PC-9 (cell line): ENCODE results near the gene IRF8. TPM values are rescaled to one million over a fixed set of nuclear protein-coding genes. Genes with fewer than 3 reads are reported as not detected.
A peak's percentile ranks its signal among the peaks of the same experiment; 100 is the strongest.

Source experiments
- Bru-seq: library from RNA; stranded (reverse); fragments of 400-500 nt; gene quantifications from one replicate; lab custom pipeline; 2021; lab: Mats Ljungman, UMichigan
- BruChase-seq, 2 experiments: library from RNA; stranded (reverse); fragments of 400-500 nt; gene quantifications; one replicate each; lab custom pipeline; 2021; lab: Mats Ljungman, UMichigan
- BruUV-seq: library from RNA; stranded (reverse); fragments of 400-500 nt; replicated peaks from 2 replicates; lab custom pipeline; 2021; lab: Mats Ljungman, UMichigan
- CTCF ChIA-PET: fragments of 300-600 bp; sonication (Branson Sonifier 250); formaldehyde crosslinking; loops from one replicate; lab custom pipeline; 2022; ENCODE audit warnings: antibody characterized with exemption; lab: Charles Lee
- POLR2A ChIA-PET: fragments of 300-600 bp; sonication (Branson Sonifier 250); formaldehyde crosslinking; loops from one replicate; lab custom pipeline; 2022; ENCODE audit warnings: antibody characterized with exemption; ENCODE audit not compliant: unreplicated experiment; lab: Charles Lee
- DNase-seq, 2 experiments: peaks; one replicate each; pipeline versions ENCODE4 v3.0.0 to v3.0.0-alpha.2; 2015 to 2022; ENCODE audit warnings: mixed read lengths in 1 of 2
- H2AFZ ChIP-seq: fragments of 200-600 bp; sonication (generic); 2 replicates; pipeline ENCODE4 v1.8.1; 2017; ENCODE audit warnings: antibody characterized with exemption
- H3F3A ChIP-seq: fragments of 200-600 bp; sonication (generic); 2 replicates; pipeline ENCODE4 v1.8.1; 2017; ENCODE audit warnings: antibody characterized with exemption, mild to moderate bottlenecking, low read depth; ENCODE audit not compliant: insufficient read depth
- H3K27ac ChIP-seq: fragments of 200-600 bp; sonication (generic); 2 replicates; pipeline ENCODE4 v1.6.1; 2016; ENCODE audit warnings: mixed run types
- H3K27me3 ChIP-seq: fragments of 200-600 bp; sonication (generic); 2 replicates; pipeline ENCODE4 v1.6.1; 2016; ENCODE audit warnings: low read depth, mixed run types; ENCODE audit not compliant: insufficient read depth
- H3K36me3 ChIP-seq: fragments of 200-600 bp; sonication (generic); 2 replicates; pipeline ENCODE4 v1.6.1; 2016; ENCODE audit warnings: low read depth, mixed run types
- H3K4me1 ChIP-seq: fragments of 200-600 bp; sonication (generic); replicated peaks from 2 replicates; pipeline ENCODE4 v1.6.1; 2016; ENCODE audit warnings: mixed run types; ENCODE audit not compliant: insufficient read depth
- H3K4me2 ChIP-seq: fragments of 200-600 bp; sonication (generic); 2 replicates; pipeline ENCODE4 v1.6.1; 2017; ENCODE audit warnings: mixed run types
- H3K4me3 ChIP-seq: fragments of 200-600 bp; sonication (generic); 2 replicates; pipeline ENCODE4 v1.6.1; 2016; ENCODE audit warnings: mixed run types
- H3K79me2 ChIP-seq: fragments of 200-600 bp; sonication (generic); 2 replicates; pipeline ENCODE4 v1.6.1; 2017; ENCODE audit warnings: low read depth, mixed run types
- H3K9me2 ChIP-seq: fragments of 200-600 bp; sonication (generic); 2 replicates; pipeline ENCODE4 v1.8.1; 2017; ENCODE audit warnings: mild to moderate bottlenecking; ENCODE audit not compliant: insufficient read depth
- H3K9me3 ChIP-seq: fragments of 200-600 bp; sonication (generic); 2 replicates; pipeline ENCODE4 v1.8.1; 2016; ENCODE audit warnings: low read depth; ENCODE audit not compliant: insufficient read depth
- H4K20me1 ChIP-seq: fragments of 200-600 bp; sonication (generic); 2 replicates; pipeline ENCODE4 v1.8.1; 2017; ENCODE audit not compliant: insufficient read depth
- EZH2 ChIP-seq: fragments of 200-600 bp; sonication (generic); IDR thresholded peaks from 2 replicates; pipeline ENCODE4 v1.8.0; 2017; ENCODE audit warnings: antibody characterized with exemption, low read depth
- intact Hi-C: fragments of 100-400 bp; cut with micrococcal nuclease; formaldehyde crosslinking; loops from one replicate; pipeline ENCODE4 v1.10.0; 2022; ENCODE audit not compliant: unreplicated experiment
- long read RNA-seq: library from polyadenylated mRNA; stranded (forward); transcript quantifications from one replicate; pipeline ENCODE4 v2.0.0, GENCODE V29; 2022
- total RNA-seq: library from RNA; stranded (reverse); gene quantifications from 2 replicates; pipeline ENCODE4 v1.2.3, GENCODE V29; 2021
- TF ChIP-seq, protein P1 (sequence below): fragments of 200-600 bp; sonication (generic); conservative IDR thresholded peaks from 2 replicates; pipeline ENCODE4 v1.6.1; 2017; ENCODE audit warnings: mixed run types, antibody characterized with exemption, mild to moderate bottlenecking, moderate library complexity

The IRF8 gene, protein sequence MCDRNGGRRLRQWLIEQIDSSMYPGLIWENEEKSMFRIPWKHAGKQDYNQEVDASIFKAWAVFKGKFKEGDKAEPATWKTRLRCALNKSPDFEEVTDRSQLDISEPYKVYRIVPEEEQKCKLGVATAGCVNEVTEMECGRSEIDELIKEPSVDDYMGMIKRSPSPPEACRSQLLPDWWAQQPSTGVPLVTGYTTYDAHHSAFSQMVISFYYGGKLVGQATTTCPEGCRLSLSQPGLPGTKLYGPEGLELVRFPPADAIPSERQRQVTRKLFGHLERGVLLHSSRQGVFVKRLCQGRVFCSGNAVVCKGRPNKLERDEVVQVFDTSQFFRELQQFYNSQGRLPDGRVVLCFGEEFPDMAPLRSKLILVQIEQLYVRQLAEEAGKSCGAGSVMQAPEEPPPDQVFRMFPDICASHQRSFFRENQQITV
- total RNA-seq: not detected in 2 replicates
- Bru-seq, nascent RNA: percentile 8 among the genes with signal in this experiment
- BruChase-seq, experiment 1, labeled RNA remaining after a 2-hour chase: percentile 5 among the genes with signal in this experiment
- BruChase-seq, experiment 2, labeled RNA remaining after a 6-hour chase: percentile 16 among the genes with signal in this experiment
- long read RNA-seq: 0 reads

DNA sequence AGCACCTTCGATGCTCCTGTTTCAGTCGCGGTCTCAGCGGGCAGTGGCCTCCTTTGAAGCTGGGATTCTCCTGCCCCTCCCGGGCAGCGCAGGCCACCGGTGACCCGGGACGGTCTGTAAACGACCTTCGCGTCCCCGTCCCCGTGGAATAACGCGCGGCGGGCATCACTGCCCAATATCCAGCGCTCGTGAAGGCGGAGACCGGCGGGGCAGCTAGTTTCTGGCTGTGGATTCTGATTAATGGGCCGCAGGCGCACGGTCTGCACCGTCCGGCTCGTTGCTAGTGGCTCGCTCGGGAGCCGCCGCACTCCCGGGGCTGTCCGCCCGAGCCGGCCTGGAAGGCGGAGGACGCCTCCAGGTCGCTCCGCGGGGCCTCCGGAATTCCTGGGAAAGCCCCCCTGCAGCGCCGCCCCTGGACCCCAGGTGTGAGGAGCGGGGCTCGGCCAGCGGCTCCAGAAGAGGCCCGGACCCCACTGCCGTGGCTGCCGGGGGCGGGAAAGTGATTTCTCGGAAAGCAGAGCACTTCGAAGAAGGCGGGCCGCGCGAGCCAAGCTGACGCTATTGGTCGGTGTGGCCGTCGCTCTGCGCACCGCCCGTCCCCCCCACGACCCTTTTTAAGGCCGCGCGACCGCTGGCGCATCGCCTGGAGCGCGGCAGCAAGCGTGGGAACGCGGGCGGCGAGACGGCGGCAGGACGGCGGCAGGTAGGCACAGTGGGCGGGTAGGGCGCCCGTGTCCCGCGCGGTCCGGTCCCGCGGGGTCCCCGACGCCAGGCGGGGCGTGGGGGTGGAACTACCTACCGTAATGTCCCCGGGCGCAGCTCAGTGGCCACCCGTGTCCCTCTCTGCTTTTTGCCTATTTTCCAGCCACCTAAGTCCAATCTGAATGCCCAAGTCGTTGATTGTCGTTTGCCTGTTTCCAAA lies at the start of gene IRF8:
Gene IRF8 (plus strand): TSS at position 642 of the 922 bp plus-strand sequence. CDS start 3,854 bp downstream, outside the sequence.
- Histone ChIP-seq H3K36me3 (no peaks in the 10 kb centered on the region), H3K4me1 (no peaks in the 10 kb centered on the region), H3K27ac (no peak within 1 kb of the TSS), H3K9me3 (no peaks in the 10 kb centered on the region), H3K9me2 (no peaks in the 10 kb centered on the region), H3K4me2 (no peak within 1 kb of the TSS), H3K27me3 (peaks cover 92% of the 10 kb centered on the region), H2AFZ (no peak within 1 kb of the TSS), H4K20me1 (no peaks in the 10 kb centered on the region), H3F3A (no peaks in the 10 kb centered on the region), H3K79me2 (no peaks in the 10 kb centered on the region), H3K4me3 (no peak within 1 kb of the TSS)
- ChIA-PET CTCF (no interaction called here), POLR2A (interaction anchor here (0.5 to 0.7 kb wide), 2 partner anchors 407 to 452 kb away, joined by 3 read pairs; no protein-coding TSS in a partner anchor)
- DNase-seq: no peak
- BruUV-seq: no TSS peak
- no peak for TF ChIP-seq EZH2
- TF ChIP-seq, protein P1, sequence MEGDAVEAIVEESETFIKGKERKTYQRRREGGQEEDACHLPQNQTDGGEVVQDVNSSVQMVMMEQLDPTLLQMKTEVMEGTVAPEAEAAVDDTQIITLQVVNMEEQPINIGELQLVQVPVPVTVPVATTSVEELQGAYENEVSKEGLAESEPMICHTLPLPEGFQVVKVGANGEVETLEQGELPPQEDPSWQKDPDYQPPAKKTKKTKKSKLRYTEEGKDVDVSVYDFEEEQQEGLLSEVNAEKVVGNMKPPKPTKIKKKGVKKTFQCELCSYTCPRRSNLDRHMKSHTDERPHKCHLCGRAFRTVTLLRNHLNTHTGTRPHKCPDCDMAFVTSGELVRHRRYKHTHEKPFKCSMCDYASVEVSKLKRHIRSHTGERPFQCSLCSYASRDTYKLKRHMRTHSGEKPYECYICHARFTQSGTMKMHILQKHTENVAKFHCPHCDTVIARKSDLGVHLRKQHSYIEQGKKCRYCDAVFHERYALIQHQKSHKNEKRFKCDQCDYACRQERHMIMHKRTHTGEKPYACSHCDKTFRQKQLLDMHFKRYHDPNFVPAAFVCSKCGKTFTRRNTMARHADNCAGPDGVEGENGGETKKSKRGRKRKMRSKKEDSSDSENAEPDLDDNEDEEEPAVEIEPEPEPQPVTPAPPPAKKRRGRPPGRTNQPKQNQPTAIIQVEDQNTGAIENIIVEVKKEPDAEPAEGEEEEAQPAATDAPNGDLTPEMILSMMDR: no peak
- intact Hi-C loops: no loop called here

DNA sequence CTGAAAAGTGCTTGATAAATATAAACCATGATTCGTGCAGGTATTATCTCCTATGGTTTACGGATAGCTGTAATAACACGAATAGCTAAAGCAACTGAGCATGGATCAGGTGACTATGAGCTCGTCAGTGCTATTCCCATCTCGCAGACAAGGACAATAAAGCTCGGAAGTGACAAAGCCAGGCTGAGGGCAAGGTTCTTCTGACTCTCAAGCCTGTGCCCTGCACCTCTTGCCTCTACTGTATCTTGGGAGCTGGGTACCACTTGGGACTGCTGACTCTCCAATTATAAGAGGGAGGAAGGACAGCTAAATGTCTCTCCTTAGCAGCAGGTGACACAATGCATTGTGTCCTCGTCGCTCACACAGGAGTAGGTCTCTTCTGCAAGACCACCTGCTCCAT lies 49.6 kb upstream of the IRF8 start:
- no peak for TF ChIP-seq EZH2
- TF ChIP-seq, protein P1: no peak
- H3K9me3 ChIP-seq: no peaks in the 10 kb centered on the region
- H3K4me1 ChIP-seq: no peaks in the 10 kb centered on the region
- ChIA-PET POLR2A (no interaction called here), CTCF (no interaction called here)
- H4K20me1 ChIP-seq: 0 out of 2 replicates have a peak, but pooled peaks cover 3% of the 10 kb centered on the region
- no peak for DNase-seq
- peaks cover 97% of the 10 kb centered on the region for H3K27me3 ChIP-seq
- H3K36me3 ChIP-seq: no peaks in the 10 kb centered on the region
- no peak overlapping the region for H2AFZ ChIP-seq
- no peak overlapping the region for H3K4me3 ChIP-seq
- H3K9me2 ChIP-seq: no peaks in the 10 kb centered on the region
- intact Hi-C loops: no loop called here
- no peak overlapping the region for H3K27ac ChIP-seq
- no TSS peak for BruUV-seq
- no peaks in the 10 kb centered on the region for H3K79me2 ChIP-seq
- no peaks in the 10 kb centered on the region for H3F3A ChIP-seq
- H3K4me2 ChIP-seq: no peak overlapping the region

DNA sequence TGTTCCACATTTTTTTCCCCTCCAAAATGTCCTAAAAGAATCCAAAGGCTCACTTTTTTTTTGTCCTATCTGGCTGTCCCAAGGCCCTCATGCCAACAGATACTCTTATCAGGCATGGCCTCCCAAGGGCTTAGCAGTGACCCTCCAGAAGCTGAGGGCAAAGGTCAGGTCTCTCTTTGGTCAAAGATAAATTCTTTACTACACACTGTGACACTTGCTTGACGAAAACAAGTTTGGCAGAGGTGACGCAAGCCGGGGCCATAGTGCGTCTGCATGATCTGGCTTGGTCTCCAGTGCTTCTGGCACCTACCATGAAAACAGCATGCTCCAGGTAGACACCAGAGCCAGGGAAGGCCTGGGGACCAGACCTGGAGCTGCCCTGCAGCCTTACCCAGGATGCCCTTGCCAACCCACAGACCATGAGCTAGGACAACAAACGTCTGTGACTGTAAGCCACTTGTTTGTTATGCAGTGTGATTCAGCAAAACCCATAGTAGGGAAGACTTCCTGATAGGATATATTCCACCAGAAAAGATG lies 48.5 kb upstream of the IRF8 start:
- Histone ChIP-seq H3F3A (no peaks in the 10 kb centered on the region), H3K27me3 (peaks cover 95% of the 10 kb centered on the region), H3K9me2 (no peaks in the 10 kb centered on the region), H3K4me1 (no peaks in the 10 kb centered on the region), H3K4me3 (no peak overlapping the region), H4K20me1 (no peaks in the 10 kb centered on the region), H3K36me3 (no peaks in the 10 kb centered on the region), H3K4me2 (no peak overlapping the region), H3K79me2 (no peaks in the 10 kb centered on the region), H2AFZ (no peak overlapping the region), H3K27ac (no peak overlapping the region), H3K9me3 (no peaks in the 10 kb centered on the region)
- DNase-seq: peak in 1 of 2 experiments; percentile 34
- intact Hi-C loops: no loop called here
- POLR2A ChIA-PET: no interaction called here
- TF ChIP-seq, protein P1: no peak
- TF ChIP-seq EZH2: no peak
- CTCF ChIA-PET: no interaction called here
- BruUV-seq: no TSS peak
